ENCODE measurements around the gene RAP1GAP2. TPM values are rescaled to one million over a fixed set of nuclear protein-coding genes. Genes with fewer than 3 reads are reported as not detected.

RAP1GAP2 gene
- total and polyA plus RNA-seq, 10 donors: 1.2 to 32.7 (median 14.1) TPM

GRCh38 chr17:2786176-2786881 is 9.9 kb upstream of the RAP1GAP2 start:
- Histone ChIP-seq H3K27me3 (replicated peaks in 1 of 7) (peaks cover 0 to 28% (median 7%) of the 10 kb centered on the region in 7 donors), H3K9me3 (peaks cover 0 to 7% (median 0%) of the 10 kb centered on the region in 8 donors), H3K36me3 (no peaks in the 10 kb centered on the region), H3K27ac (peak overlapping the region in 2 of 8 donors; percentile 43 to 71), H3K4me1 (peaks cover 3 to 35% (median 20%) of the 10 kb centered on the region in 6 donors), H3K4me3 (peak overlapping the region in 1 of 8 donors; percentile 0)
- TF ChIP-seq, protein P1, sequence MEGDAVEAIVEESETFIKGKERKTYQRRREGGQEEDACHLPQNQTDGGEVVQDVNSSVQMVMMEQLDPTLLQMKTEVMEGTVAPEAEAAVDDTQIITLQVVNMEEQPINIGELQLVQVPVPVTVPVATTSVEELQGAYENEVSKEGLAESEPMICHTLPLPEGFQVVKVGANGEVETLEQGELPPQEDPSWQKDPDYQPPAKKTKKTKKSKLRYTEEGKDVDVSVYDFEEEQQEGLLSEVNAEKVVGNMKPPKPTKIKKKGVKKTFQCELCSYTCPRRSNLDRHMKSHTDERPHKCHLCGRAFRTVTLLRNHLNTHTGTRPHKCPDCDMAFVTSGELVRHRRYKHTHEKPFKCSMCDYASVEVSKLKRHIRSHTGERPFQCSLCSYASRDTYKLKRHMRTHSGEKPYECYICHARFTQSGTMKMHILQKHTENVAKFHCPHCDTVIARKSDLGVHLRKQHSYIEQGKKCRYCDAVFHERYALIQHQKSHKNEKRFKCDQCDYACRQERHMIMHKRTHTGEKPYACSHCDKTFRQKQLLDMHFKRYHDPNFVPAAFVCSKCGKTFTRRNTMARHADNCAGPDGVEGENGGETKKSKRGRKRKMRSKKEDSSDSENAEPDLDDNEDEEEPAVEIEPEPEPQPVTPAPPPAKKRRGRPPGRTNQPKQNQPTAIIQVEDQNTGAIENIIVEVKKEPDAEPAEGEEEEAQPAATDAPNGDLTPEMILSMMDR (IDR thresholded peaks at IDR 0.05 in 8 of 11, conservative IDR thresholded peaks at IDR 0.05 in 3 of 11): peak; percentile 85 to 97 (median 93)
- TF ChIP-seq POLR2AphosphoS5 (IDR thresholded peaks at IDR 0.05) (peak; percentile 71 to 88 (median 74)), POLR2A (IDR thresholded peaks at IDR 0.05) (no peak)
- WGBS, 5 donors: 22 to 40% (median 27%) methylated on average over 14 to 21 of the region's 21 CpGs
- intact Hi-C loops (cut with DNase I; ENCODE audit: low total_unique reads): loop anchor here (5.0 kb wide), 1 partner anchor 226 kb away; no protein-coding TSS in a partner anchor
- DNase-seq: peak; percentile 97

DNA sequence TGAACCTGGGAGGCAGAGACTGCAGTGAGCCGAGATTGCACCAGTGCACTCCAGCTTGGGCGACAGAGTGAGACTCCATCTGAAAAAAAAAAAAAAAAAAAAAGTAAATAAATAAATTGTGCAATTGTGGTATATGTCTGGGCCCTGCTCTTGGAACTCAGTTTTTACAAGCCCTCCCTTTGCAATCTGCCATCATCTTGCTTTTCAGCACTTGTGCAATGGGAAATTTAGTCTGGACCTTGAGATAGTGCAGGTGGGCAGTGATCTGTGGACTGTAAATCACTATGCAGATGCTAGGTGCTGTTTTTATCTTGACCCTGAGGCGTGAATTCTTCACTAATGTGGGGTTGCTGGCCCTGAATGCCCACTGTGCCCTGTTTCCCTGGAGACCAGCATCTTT is 6.5 kb upstream of the RAP1GAP2 start:
- TF ChIP-seq POLR2AphosphoS5 (IDR thresholded peaks at IDR 0.05) (no peak), POLR2A (IDR thresholded peaks at IDR 0.05) (no peak)
- TF ChIP-seq, protein P1 (IDR thresholded peaks at IDR 0.05 in 8 of 11, conservative IDR thresholded peaks at IDR 0.05 in 3 of 11): no peak
- intact Hi-C loops (cut with DNase I; ENCODE audit: low total_unique reads): loop anchor here (5.0 kb wide), 1 partner anchor 223 kb away; no protein-coding TSS in a partner anchor
- no peaks in the 10 kb centered on the region for H3K9me3 ChIP-seq
- H3K4me1 ChIP-seq: peaks cover 19 to 68% (median 52%) of the 10 kb centered on the region in 6 donors
- H3K27ac ChIP-seq: no peak overlapping the region
- DNase-seq: no peak
- no peaks in the 10 kb centered on the region for H3K36me3 ChIP-seq
- H3K4me3 ChIP-seq: no peak overlapping the region
- peaks cover 0 to 48% (median 11%) of the 10 kb centered on the region in 7 donors for H3K27me3 ChIP-seq (replicated peaks in 1 of 7)
- 33 to 62% (median 43%) methylated on average over 3 of the region's 3 CpGs for WGBS, 5 donors

DNA sequence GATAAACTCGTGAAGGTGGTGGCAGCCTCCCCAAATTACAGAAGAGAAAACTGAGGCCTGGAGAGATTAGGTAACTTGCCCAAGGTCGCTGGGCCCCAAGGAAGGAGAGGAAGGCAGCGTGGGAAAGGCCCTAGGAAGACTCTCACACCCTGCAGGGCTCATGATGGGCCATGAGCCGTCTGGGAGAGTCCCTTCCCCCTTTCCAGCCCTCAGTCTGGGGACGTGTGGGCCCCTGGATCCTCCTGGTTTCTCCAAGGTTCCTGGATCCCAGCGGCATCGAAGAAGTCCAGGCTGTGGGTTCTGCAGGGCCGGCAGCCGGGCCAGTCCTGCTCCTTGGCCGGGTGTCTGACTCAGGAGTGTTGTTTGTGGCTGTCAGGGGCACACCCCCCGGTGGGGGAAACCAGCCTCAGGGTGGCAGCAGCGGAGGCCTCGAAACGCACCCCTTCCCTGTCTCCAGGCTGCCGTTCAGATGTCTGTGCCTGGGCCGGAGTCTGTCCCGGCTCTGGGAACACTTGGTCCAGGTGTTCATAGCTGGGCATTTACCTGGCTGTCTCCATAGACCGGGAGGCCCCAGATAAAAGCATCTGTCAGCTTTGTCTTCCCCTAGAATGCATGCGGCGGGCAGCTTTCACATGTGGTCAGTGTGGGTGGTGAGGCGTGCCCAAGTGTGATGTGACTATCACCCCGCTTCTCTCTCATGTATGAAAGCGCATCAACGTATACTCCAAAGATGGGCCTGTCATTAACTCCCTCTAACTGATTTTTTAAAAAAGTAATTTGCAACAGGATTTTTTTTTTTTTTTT is 3.7 kb upstream of the RAP1GAP2 start:
- peak; percentile 83 for DNase-seq
- 35 to 44% (median 38%) methylated on average over 14 to 24 of the region's 24 CpGs for WGBS, 5 donors
- intact Hi-C loops (cut with DNase I; ENCODE audit: low total_unique reads): no loop called here
- Histone ChIP-seq H3K27ac (peak overlapping the region in 7 of 8 donors; percentile 33 to 89 (median 76)), H3K36me3 (no peaks in the 10 kb centered on the region), H3K27me3 (replicated peaks in 1 of 7) (peaks cover 0 to 77% (median 11%) of the 10 kb centered on the region in 7 donors), H3K4me1 (peaks cover 25 to 79% (median 69%) of the 10 kb centered on the region in 6 donors), H3K9me3 (no peaks in the 10 kb centered on the region), H3K4me3 (peak overlapping the region in 1 of 8 donors; percentile 37)
- TF ChIP-seq, protein P1 (IDR thresholded peaks at IDR 0.05 in 8 of 11, conservative IDR thresholded peaks at IDR 0.05 in 3 of 11): no peak
- TF ChIP-seq POLR2AphosphoS5 (IDR thresholded peaks at IDR 0.05) (no peak), POLR2A (IDR thresholded peaks at IDR 0.05) (no peak)

Measured in spleen (tissue), 11 donors.